ENCODE data around the gene KRT26. TPM values are rescaled to one million over a fixed set of nuclear protein-coding genes. Genes with fewer than 3 reads are reported as not detected.

KRT26 gene
- total and polyA plus RNA-seq, 2 of the 8 experiments (the other 6 are each of a cell fraction or from before 2014, with no cell fraction given): not detected

GRCh38 chr17:40763752-40764151, 8.2 kb downstream of the KRT26 start (continued):
- no peak for TF ChIP-seq CTCF (IDR thresholded peaks at IDR 0.05; ENCODE audit: control extremely low read depth in 1 of 3, insufficient read depth in 1 of 3, low read depth in 1 of 3, low read length in 3 of 3)
- TF ChIP-seq KDM5A (IDR thresholded peaks at IDR 0.05; ENCODE audit: low read length): no peak
- TF ChIP-seq SIX5 (IDR thresholded peaks at IDR 0.05; ENCODE audit: low read depth, low read length): no peak
- TF ChIP-seq SP2 (IDR thresholded peaks at IDR 0.05; ENCODE audit: low read length): no peak
- no peak for TF ChIP-seq SP1 (IDR thresholded peaks at IDR 0.05; ENCODE audit: low read depth, low read length)
